Sigmoid colon (tissue), 7 donors: ENCODE results near the gene CNTNAP4. TPM values are rescaled to one million over a fixed set of nuclear protein-coding genes. Genes with fewer than 3 reads are reported as not detected.

Experiments
- DNase-seq: peaks from one replicate; pipeline ENCODE4 v3.0.0-alpha.2; 2019
- H3K27ac ChIP-seq, 4 donors: fragments of 200-600 bp; sonication (generic); one replicate each; pipeline ENCODE4 v1.5.1; 2016 to 2019; ENCODE audit warnings: mild to moderate bottlenecking in 1 of 4
- H3K27me3 ChIP-seq, 3 donors: fragments of 200-600 bp; sonication (generic); one replicate each; pipeline ENCODE4 v1.5.1; 2019; ENCODE audit warnings: mild to moderate bottlenecking in 1 of 3
- H3K36me3 ChIP-seq, 4 donors: fragments of 200-600 bp; sonication (generic); one replicate each; pipeline ENCODE4 v1.5.1; 2016 to 2019
- H3K4me1 ChIP-seq, 4 donors: fragments of 200-600 bp; sonication (generic); one replicate each; pipeline ENCODE4 v1.5.1; 2017 to 2019
- H3K4me3 ChIP-seq, 4 donors: fragments of 200-600 bp; sonication (generic); one replicate each; pipeline ENCODE4 v1.5.1; 2017 to 2019; ENCODE audit warnings: mild to moderate bottlenecking in 2 of 4, moderate library complexity in 1 of 4
- H3K9me3 ChIP-seq, 4 donors: fragments of 200-600 bp in 3 of 4; sonication (generic) in 3 of 4; one replicate each; pipeline versions ENCODE4 v1.5.1 to v1.6.1; 2013 to 2019
- EP300 ChIP-seq, 4 donors: sonication (generic); formaldehyde crosslinking; IDR thresholded peaks; one replicate each; pipeline ENCODE4 v1.6.1; 2017; ENCODE audit warnings: antibody characterized with exemption in 4 of 4
- POLR2A ChIP-seq, 2 donors: fragments of 450-650 bp; IDR thresholded peaks; one replicate each; pipeline ENCODE4 v1.6.1; 2016; ENCODE audit warnings: antibody characterized with exemption in 2 of 2, mild to moderate bottlenecking in 2 of 2, moderate library complexity in 2 of 2
- POLR2AphosphoS5 ChIP-seq, 4 donors: sonication (generic); formaldehyde crosslinking; IDR thresholded peaks; one replicate each; pipeline ENCODE4 v1.6.1; 2017; ENCODE audit warnings: antibody characterized with exemption in 4 of 4
- WGBS, 2 donors: extraction: QIAGEN DNeasy Blood & Tissue Kit; methylation state at CpG; one replicate each; pipeline ENCODE4 v1.1.7; 2013; 5-methylcytosine and 5-hydroxymethylcytosine counted together
- intact Hi-C: fragments of 100-400 bp; cut with DNase I; formaldehyde crosslinking; loops from one replicate; pipeline ENCODE4 v1.15.1; 2023
- polyA plus RNA-seq, 3 donors: library from polyadenylated mRNA; stranded (reverse); fragments of 200-250 nt; gene quantifications; one replicate each; pipeline ENCODE4 v1.2.3, GENCODE V29; 2013
- total RNA-seq, 4 donors: library from RNA; depleted of rRNA; stranded (reverse); fragments of >200 nt; gene quantifications; one replicate each; pipeline ENCODE4 v1.1.0, GENCODE V29; 2016
- TF ChIP-seq, protein P1 (sequence below), 4 experiments: fragments of 450-650 bp in 3 of 4; fragments of 200-600 bp in 1 of 4; IDR thresholded peaks; one replicate each; pipeline ENCODE4 v1.5.1; 2016 to 2019; ENCODE audit warnings: antibody characterized with exemption in 4 of 4, mild to moderate bottlenecking in 3 of 4, moderate library complexity in 2 of 4
- donor health status: healthy with polysubstance abuse.
- donor health status: Bipolar disorder and iron deficiency.
- donor health status: healthy.

The CNTNAP4 gene
- total and polyA plus RNA-seq, 7 donors, result under 0.01 to 1.4 (median 0.22) TPM; not detected in 1

GRCh38 chr16:76278980-76279379, 1.8 kb downstream of the CNTNAP4 start:
- intact Hi-C loops, result no loop called here
- TF ChIP-seq POLR2A (IDR thresholded peaks at IDR 0.05), result no peak
- no peak for TF ChIP-seq EP300 (IDR thresholded peaks at IDR 0.05)
- TF ChIP-seq, protein P1, sequence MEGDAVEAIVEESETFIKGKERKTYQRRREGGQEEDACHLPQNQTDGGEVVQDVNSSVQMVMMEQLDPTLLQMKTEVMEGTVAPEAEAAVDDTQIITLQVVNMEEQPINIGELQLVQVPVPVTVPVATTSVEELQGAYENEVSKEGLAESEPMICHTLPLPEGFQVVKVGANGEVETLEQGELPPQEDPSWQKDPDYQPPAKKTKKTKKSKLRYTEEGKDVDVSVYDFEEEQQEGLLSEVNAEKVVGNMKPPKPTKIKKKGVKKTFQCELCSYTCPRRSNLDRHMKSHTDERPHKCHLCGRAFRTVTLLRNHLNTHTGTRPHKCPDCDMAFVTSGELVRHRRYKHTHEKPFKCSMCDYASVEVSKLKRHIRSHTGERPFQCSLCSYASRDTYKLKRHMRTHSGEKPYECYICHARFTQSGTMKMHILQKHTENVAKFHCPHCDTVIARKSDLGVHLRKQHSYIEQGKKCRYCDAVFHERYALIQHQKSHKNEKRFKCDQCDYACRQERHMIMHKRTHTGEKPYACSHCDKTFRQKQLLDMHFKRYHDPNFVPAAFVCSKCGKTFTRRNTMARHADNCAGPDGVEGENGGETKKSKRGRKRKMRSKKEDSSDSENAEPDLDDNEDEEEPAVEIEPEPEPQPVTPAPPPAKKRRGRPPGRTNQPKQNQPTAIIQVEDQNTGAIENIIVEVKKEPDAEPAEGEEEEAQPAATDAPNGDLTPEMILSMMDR (IDR thresholded peaks at IDR 0.05), result no peak
- no peak for TF ChIP-seq POLR2AphosphoS5 (IDR thresholded peaks at IDR 0.05)
- no peak for DNase-seq

DNA sequence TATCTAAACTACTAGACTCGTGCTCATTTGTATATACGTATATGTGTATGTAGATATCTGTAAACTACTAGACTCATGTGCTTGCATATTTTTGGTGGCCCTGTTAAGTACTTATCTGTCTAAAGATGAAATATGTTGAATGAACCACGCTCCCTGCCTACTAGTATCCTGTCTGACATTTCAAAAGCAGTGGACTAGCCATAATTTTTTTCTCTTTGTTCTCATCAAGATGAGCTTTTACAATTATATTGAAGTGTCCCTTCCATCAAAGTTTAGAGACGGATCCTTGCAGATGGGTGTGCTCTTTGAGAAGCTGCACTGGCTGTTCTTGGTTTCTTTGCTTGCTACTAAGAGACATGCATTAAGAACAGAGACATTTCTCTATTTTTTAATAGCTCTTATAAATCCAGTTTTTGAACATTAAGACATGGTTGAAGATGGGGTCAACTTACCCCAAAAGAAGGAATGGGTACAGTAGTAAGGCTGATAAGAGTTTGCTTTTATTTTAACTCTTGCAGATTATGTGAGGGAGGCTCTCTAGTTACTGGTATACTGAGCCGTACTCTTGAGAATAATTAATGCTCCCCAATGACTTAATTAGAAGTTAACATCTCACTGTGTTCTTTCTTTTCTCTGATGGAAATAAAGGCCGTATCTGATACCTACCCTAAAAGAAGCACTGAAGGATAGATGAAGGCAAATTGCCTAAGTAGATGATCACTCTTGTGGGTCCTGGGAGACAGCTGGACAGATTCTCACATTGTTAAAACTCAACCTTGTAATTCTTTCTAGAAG, 3.4 kb downstream of the CNTNAP4 start:
- intact Hi-C loops, result no loop called here

More at GRCh38 chr16:76278980-76279379, 1.8 kb downstream of the CNTNAP4 start:
- no peaks in the 10 kb centered on the region for H3K9me3 ChIP-seq
- H3K4me3 ChIP-seq, result no peak overlapping the region
- peaks cover 0 to 5% (median 0%) of the 10 kb centered on the region in 3 donors for H3K27me3 ChIP-seq
- H3K36me3 ChIP-seq, result no peaks in the 10 kb centered on the region
- H3K27ac ChIP-seq, result no peak overlapping the region
- H3K4me1 ChIP-seq, result no peaks in the 10 kb centered on the region

GRCh38 chr16:76287466-76287865, 10.3 kb downstream of the CNTNAP4 start:
- intact Hi-C loops, result no loop called here
- WGBS, 2 donors, result 41 to 61% methylated on average over 3 of the region's 3 CpGs
- Histone ChIP-seq H3K27ac (no peak overlapping the region), H3K9me3 (no peaks in the 10 kb centered on the region), H3K4me1 (no peaks in the 10 kb centered on the region), H3K4me3 (no peak overlapping the region), H3K27me3 (no peaks in the 10 kb centered on the region), H3K36me3 (no peaks in the 10 kb centered on the region)
- no peak for TF ChIP-seq POLR2A (IDR thresholded peaks at IDR 0.05)
- DNase-seq, result no peak

More for the DNA sequence above, 3.4 kb downstream of the CNTNAP4 start:
- no peak for DNase-seq
- H3K4me1 ChIP-seq, result no peaks in the 10 kb centered on the region
- peaks cover 0 to 5% (median 0%) of the 10 kb centered on the region in 3 donors for H3K27me3 ChIP-seq
- no peak for TF ChIP-seq POLR2AphosphoS5 (IDR thresholded peaks at IDR 0.05)
- TF ChIP-seq POLR2A (IDR thresholded peaks at IDR 0.05), result no peak
- no peak for TF ChIP-seq EP300 (IDR thresholded peaks at IDR 0.05)
- TF ChIP-seq, protein P1 (IDR thresholded peaks at IDR 0.05), result no peak
- H3K27ac ChIP-seq, result no peak overlapping the region
- no peak overlapping the region for H3K4me3 ChIP-seq
- 87% methylated on average over 6 of the region's 6 CpGs for WGBS, 2 donors
- no peaks in the 10 kb centered on the region for H3K36me3 ChIP-seq
- no peaks in the 10 kb centered on the region for H3K9me3 ChIP-seq

- intact Hi-C loops, result no loop called here
- Histone ChIP-seq H3K27me3 (no peaks in the 10 kb centered on the region), H3K9me3 (no peaks in the 10 kb centered on the region), H3K36me3 (no peaks in the 10 kb centered on the region), H3K4me1 (no peaks in the 10 kb centered on the region), H3K4me3 (no peak overlapping the region), H3K27ac (no peak overlapping the region)
- no peak for TF ChIP-seq POLR2AphosphoS5 (IDR thresholded peaks at IDR 0.05)
- TF ChIP-seq EP300 (IDR thresholded peaks at IDR 0.05), result no peak
- no peak for TF ChIP-seq POLR2A (IDR thresholded peaks at IDR 0.05)
- TF ChIP-seq, protein P1 (IDR thresholded peaks at IDR 0.05), result no peak
- 73 to 75% methylated on average over 5 of the region's 5 CpGs for WGBS, 2 donors
- DNase-seq, result no peak
Observed at GRCh38 chr16:76292218-76292617, 15.0 kb downstream of the CNTNAP4 start.

- H3K4me3 ChIP-seq, result no peak overlapping the region
- no peak overlapping the region for H3K27ac ChIP-seq
- no peak for DNase-seq
- no peaks in the 10 kb centered on the region for H3K36me3 ChIP-seq
- intact Hi-C loops, result no loop called here
- no peak for TF ChIP-seq POLR2A (IDR thresholded peaks at IDR 0.05)
- no peak for TF ChIP-seq EP300 (IDR thresholded peaks at IDR 0.05)
- TF ChIP-seq, protein P1 (IDR thresholded peaks at IDR 0.05), result no peak
- no peak for TF ChIP-seq POLR2AphosphoS5 (IDR thresholded peaks at IDR 0.05)
- 87 to 88% methylated on average over 3 of the region's 3 CpGs for WGBS, 2 donors
- H3K27me3 ChIP-seq, result no peaks in the 10 kb centered on the region
- H3K9me3 ChIP-seq, result no peaks in the 10 kb centered on the region
- no peaks in the 10 kb centered on the region for H3K4me1 ChIP-seq
Observed at GRCh38 chr16:76293980-76294379, 16.8 kb downstream of the CNTNAP4 start.
